ENCODE data around the gene RXFP2. TPM values are rescaled to one million over a fixed set of nuclear protein-coding genes. Genes with fewer than 3 reads are reported as not detected.

RXFP2 gene
- total and polyA plus RNA-seq, 2 of the 8 experiments (the other 6 are each of a cell fraction or from before 2014, with no cell fraction given) = not detected

DNA sequence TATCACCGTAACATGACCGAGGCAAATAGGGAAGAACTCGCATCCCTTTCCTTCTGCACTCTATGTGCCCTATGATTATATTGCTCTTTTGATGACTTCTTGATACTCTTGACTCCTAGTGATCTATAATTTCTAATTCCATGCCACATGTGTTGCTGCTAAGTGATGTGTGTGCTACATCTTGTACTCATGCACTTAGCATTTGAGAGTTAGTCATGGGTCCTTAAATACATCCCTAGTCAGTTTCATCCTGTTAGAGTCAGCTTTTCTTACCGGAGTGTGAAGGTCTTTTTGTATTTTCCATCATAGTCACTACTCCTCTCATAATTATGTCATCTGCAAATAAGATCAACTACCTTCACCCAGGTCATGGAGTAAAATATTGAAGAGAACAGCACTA is 30.2 kb downstream of the RXFP2 start:
- 89% methylated on average over 4 of the region's 4 CpGs; no CpG with 5 or more reads in 1 of the 2 experiments for WGBS, 2 experiments (ENCODE audit: extremely low coverage in 1 of 2, insufficient coverage in 1 of 2, insufficient read length in 1 of 2, insufficient replicate concordance in 2 of 2, low coverage in 1 of 2, low lambda C conversion rate in 2 of 2, missing lambda C conversion rate in 1 of 2)
- H3K4me1 ChIP-seq (replicated peaks in 1 of 4; ENCODE audit: control insufficient read depth in 3 of 4, insufficient read depth in 4 of 4, low read length in 3 of 4) = no peaks in the 10 kb centered on the region; a peak in 2 of 7 replicates
- no peak overlapping the region for H4K91ac ChIP-seq (replicated peaks; ENCODE audit: insufficient read length, low read length)
- no peak overlapping the region for H2BK15ac ChIP-seq (ENCODE audit: low read length)
- CTCF ChIA-PET (ENCODE audit: partially characterized antibody) = interaction anchor here (0.5 to 1.4 kb wide), 2 partner anchors 27 to 432 kb away, joined by 3 read pairs; no protein-coding TSS in a partner anchor
- H3K14ac ChIP-seq (ENCODE audit: insufficient read length) = no peak overlapping the region
- no peak overlapping the region for H3K4me3 ChIP-seq (ENCODE audit: extremely low read depth in 1 of 4, insufficient read depth in 2 of 4, low read depth in 3 of 4, low read length in 4 of 4)
- H3K23ac ChIP-seq (ENCODE audit: insufficient read length) = no peak overlapping the region
- H4K5ac ChIP-seq (ENCODE audit: insufficient read length, low read depth, low read length) = no peak overlapping the region
- no peaks in the 10 kb centered on the region for H3K79me2 ChIP-seq (ENCODE audit: control insufficient read depth in 1 of 2, insufficient read depth in 2 of 2, low read length in 2 of 2)
- H3K27ac ChIP-seq (ENCODE audit: low read depth, low read length) = no peak overlapping the region
- H2AK5ac ChIP-seq (ENCODE audit: low read depth, low read length) = no peak overlapping the region
- no peak overlapping the region for H2BK5ac ChIP-seq (ENCODE audit: low read depth, low read length)
- no peaks in the 10 kb centered on the region for H3K9me3 ChIP-seq (ENCODE audit: insufficient read depth in 2 of 2, low read depth in 1 of 2, low read length in 1 of 2)
- H3K9ac ChIP-seq (replicated peaks in 1 of 4; ENCODE audit: extremely low read depth in 1 of 4, low read depth in 3 of 4, low read length in 3 of 4) = no peak overlapping the region
- H3K27me3 ChIP-seq (replicated peaks in 1 of 4; ENCODE audit: control insufficient read depth in 3 of 4, extremely low read depth in 1 of 4, insufficient read depth in 3 of 4, low read length in 3 of 4) = no peaks in the 10 kb centered on the region
- H4K8ac ChIP-seq (ENCODE audit: extremely low read depth, insufficient read depth, low read length) = no peak overlapping the region
- no peak for FAIRE-seq
- no peaks in the 10 kb centered on the region for H3K36me3 ChIP-seq (ENCODE audit: control insufficient read depth in 2 of 4, insufficient read depth in 4 of 4, low read length in 3 of 4)
- no peak overlapping the region for H3K56ac ChIP-seq (replicated peaks; ENCODE audit: insufficient read length, low read depth, low read length)
- no peak overlapping the region for H3K4me2 ChIP-seq (ENCODE audit: insufficient read depth in 1 of 2, low read depth in 2 of 2, low read length in 2 of 2)
- no peaks in the 10 kb centered on the region for H4K20me1 ChIP-seq (replicated peaks in 1 of 2; ENCODE audit: control insufficient read depth in 1 of 2, insufficient read depth in 2 of 2, low read length in 2 of 2)
- H2BK120ac ChIP-seq (replicated peaks; ENCODE audit: low read depth, low read length) = no peak overlapping the region
- POLR2A ChIA-PET (ENCODE audit: partially characterized antibody) = no interaction called here
- TF ChIP-seq CHD1 (IDR thresholded peaks at IDR 0.05; ENCODE audit: low read depth, low read length) = no peak
- no peak for TF ChIP-seq TBP (IDR thresholded peaks at IDR 0.05; ENCODE audit: low read depth, low read length)
- TF ChIP-seq TEAD4 (IDR thresholded peaks at IDR 0.05; ENCODE audit: low read depth, low read length) = no peak
- no peak overlapping the region for H2BK20ac ChIP-seq (ENCODE audit: low read length)
- no peak overlapping the region for H2AFZ ChIP-seq (ENCODE audit: low read length)
- H2BK12ac ChIP-seq (ENCODE audit: low read depth, low read length) = no peak overlapping the region
- H3K79me1 ChIP-seq (ENCODE audit: low read depth, low read length) = no peaks in the 10 kb centered on the region
- H3K18ac ChIP-seq (ENCODE audit: extremely low read depth, low read length) = no peak overlapping the region
- DNase-seq (ENCODE audit: low read depth in 1 of 2, low spot score in 2 of 2) = no peak
- H3K4ac ChIP-seq (replicated peaks; ENCODE audit: insufficient read length, low read depth, low read length) = no peak overlapping the region
- H3K23me2 ChIP-seq (ENCODE audit: low read depth, low read length) = no peaks in the 10 kb centered on the region
